HEK293T (cell line): ENCODE measurements around the gene MIB2.
"Not testable (repeated sequence)": the region's sequence is repeated elsewhere in the genome, so short reads cannot be mapped to it uniquely, and the experiment has no call there.

Experiments used
- CTCF ChIA-PET: fragments of 350-600 bp; formaldehyde crosslinking; extraction: SDS; loops from one replicate; lab custom pipeline; 2021; ENCODE audit warnings: antibody characterized with exemption, inconsistent platforms; lab: Yijun Ruan, JAX
- POLR2A ChIA-PET: fragments of 350-600 bp; formaldehyde crosslinking; extraction: SDS; loops from one replicate; lab custom pipeline; 2020; ENCODE audit warnings: antibody characterized with exemption, inconsistent platforms; lab: Yijun Ruan, JAX
- DNase-seq: peaks from one replicate; pipeline ENCODE4 v3.0.0; 2012; ENCODE audit warnings: mixed read lengths; ENCODE audit errors: extremely low spot score
- ARNT ChIP-seq: fragments of 450-650 bp; IDR thresholded peaks from 2 replicates; pipeline ENCODE4 v1.6.1; 2017; ENCODE audit warnings: mild to moderate bottlenecking
- BHLHE40 ChIP-seq: fragments of 450-650 bp; IDR thresholded peaks from 2 replicates; pipeline ENCODE4 v1.6.1; 2016; ENCODE audit warnings: mild to moderate bottlenecking, moderate library complexity, borderline replicate concordance
- CTBP1 ChIP-seq: fragments of 450-650 bp; IDR thresholded peaks from 2 replicates; pipeline ENCODE4 v1.6.1; 2016; ENCODE audit warnings: borderline replicate concordance
- ELF4 ChIP-seq: fragments of 450-650 bp; IDR thresholded peaks from 2 replicates; pipeline ENCODE4 v1.6.1; 2017; ENCODE audit warnings: antibody characterized with exemption
- FOXA1 ChIP-seq: fragments of 450-650 bp; IDR thresholded peaks from 2 replicates; pipeline ENCODE4 v1.6.1; 2016; ENCODE audit warnings: mild to moderate bottlenecking
- FOXK2 ChIP-seq: fragments of 450-650 bp; IDR thresholded peaks from 2 replicates; pipeline ENCODE4 v1.6.1; 2016; ENCODE audit warnings: mild to moderate bottlenecking
- FOXM1 ChIP-seq: fragments of 450-650 bp; IDR thresholded peaks from 2 replicates; pipeline ENCODE4 v1.6.1; 2017; ENCODE audit warnings: mild to moderate bottlenecking, borderline replicate concordance
- HDGF ChIP-seq: fragments of 450-650 bp; IDR thresholded peaks from 2 replicates; pipeline ENCODE4 v1.6.1; 2017; ENCODE audit warnings: antibody characterized with exemption, borderline replicate concordance
- L3MBTL2 ChIP-seq: fragments of 450-650 bp; conservative IDR thresholded peaks from 2 replicates; pipeline ENCODE4 v1.6.1; 2016; ENCODE audit warnings: mild to moderate bottlenecking
- LEF1 ChIP-seq: fragments of 450-650 bp; IDR thresholded peaks from 2 replicates; pipeline ENCODE4 v1.6.1; 2017; ENCODE audit warnings: mild to moderate bottlenecking, borderline replicate concordance
- NFRKB ChIP-seq: fragments of 450-650 bp; IDR thresholded peaks from 2 replicates; pipeline ENCODE4 v1.6.1; 2016; ENCODE audit warnings: mild to moderate bottlenecking, moderate library complexity
- SP1 ChIP-seq: fragments of 450-650 bp; IDR thresholded peaks from 2 replicates; pipeline ENCODE4 v1.6.1; 2017
- SUZ12 ChIP-seq: fragments of 450-650 bp; IDR thresholded peaks from 2 replicates; pipeline ENCODE4 v1.6.1; 2016; ENCODE audit warnings: mild to moderate bottlenecking
- TARDBP ChIP-seq: fragments of 450-650 bp; IDR thresholded peaks from 2 replicates; pipeline ENCODE4 v1.6.1; 2016
- ZNF384 ChIP-seq: fragments of 450-650 bp; IDR thresholded peaks from 2 replicates; pipeline ENCODE4 v1.6.1; 2016
- TF ChIP-seq, protein P1 (sequence below): fragments of 450-650 bp; IDR thresholded peaks from 2 replicates; pipeline ENCODE4 v1.6.1; 2016

MIB2 gene

DNA sequence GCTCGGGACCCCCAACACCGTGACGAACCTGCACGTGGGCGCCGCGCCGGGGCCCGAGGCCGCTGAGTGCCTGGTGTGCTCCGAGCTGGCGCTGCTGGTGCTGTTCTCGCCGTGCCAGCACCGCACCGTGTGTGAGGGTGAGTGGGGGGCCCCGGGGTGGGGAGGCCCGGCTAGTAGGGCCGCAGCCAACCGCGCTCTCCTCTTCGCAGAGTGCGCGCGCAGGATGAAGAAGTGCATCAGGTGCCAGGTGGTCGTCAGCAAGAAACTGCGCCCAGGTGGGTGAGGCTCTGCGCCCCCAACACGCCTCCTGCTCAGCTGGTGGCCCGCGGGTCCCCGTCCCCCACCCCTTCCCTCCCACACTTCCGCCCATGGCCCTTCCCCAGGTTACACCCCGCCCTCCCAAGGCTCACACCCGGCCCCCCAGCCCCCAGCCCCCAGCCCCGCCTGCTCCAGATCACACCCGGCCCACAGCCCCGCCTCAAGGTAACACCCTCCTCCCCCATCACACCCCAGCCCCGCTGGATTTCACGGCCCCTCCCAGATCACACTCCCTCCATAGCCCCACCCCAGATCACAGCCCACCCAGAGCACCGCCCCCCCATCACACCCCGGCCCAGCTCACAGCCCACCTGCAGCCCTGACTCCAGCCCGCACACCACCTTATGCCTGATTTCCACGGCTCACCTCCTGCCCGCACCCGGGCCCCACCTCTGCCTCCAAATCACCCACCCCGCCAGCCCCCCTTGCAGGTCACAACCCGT lies 14.3 kb downstream of the MIB2 start:
- POLR2A ChIA-PET, result no interaction called here
- CTCF ChIA-PET, result no interaction called here

GRCh38 chr1:1630191-1630964 lies 15.1 kb downstream of the MIB2 start:
- POLR2A ChIA-PET, result no interaction called here
- DNase-seq, result no peak
- CTCF ChIA-PET, result no interaction called here
- TF ChIP-seq FOXK2, result no peak
- TF ChIP-seq L3MBTL2, result no peak
- TF ChIP-seq ARNT, result no peak
- no peak for TF ChIP-seq LEF1
- no peak for TF ChIP-seq HDGF
- TF ChIP-seq ELF4, result no peak
- no peak for TF ChIP-seq NFRKB
- TF ChIP-seq SUZ12, result no peak
- no peak for TF ChIP-seq CTBP1
- no peak for TF ChIP-seq ZNF384
- TF ChIP-seq TARDBP, result no peak
- no peak for TF ChIP-seq BHLHE40
- TF ChIP-seq, protein P1, sequence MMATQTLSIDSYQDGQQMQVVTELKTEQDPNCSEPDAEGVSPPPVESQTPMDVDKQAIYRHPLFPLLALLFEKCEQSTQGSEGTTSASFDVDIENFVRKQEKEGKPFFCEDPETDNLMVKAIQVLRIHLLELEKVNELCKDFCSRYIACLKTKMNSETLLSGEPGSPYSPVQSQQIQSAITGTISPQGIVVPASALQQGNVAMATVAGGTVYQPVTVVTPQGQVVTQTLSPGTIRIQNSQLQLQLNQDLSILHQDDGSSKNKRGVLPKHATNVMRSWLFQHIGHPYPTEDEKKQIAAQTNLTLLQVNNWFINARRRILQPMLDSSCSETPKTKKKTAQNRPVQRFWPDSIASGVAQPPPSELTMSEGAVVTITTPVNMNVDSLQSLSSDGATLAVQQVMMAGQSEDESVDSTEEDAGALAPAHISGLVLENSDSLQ, result no peak
- TF ChIP-seq SP1, result no peak

More for the DNA sequence above, 14.3 kb downstream of the MIB2 start:
- DNase-seq, result no peak
- TF ChIP-seq FOXA1 (no peak), HDGF (no peak), SP1 (no peak), SUZ12 (no peak), TARDBP (no peak), FOXM1 (no peak), ZNF384 (no peak), ELF4 (no peak), ARNT (no peak), LEF1 (no peak), NFRKB (no peak), BHLHE40 (no peak), FOXK2 (no peak), CTBP1 (no peak)
- TF ChIP-seq, protein P1, result no peak

DNA sequence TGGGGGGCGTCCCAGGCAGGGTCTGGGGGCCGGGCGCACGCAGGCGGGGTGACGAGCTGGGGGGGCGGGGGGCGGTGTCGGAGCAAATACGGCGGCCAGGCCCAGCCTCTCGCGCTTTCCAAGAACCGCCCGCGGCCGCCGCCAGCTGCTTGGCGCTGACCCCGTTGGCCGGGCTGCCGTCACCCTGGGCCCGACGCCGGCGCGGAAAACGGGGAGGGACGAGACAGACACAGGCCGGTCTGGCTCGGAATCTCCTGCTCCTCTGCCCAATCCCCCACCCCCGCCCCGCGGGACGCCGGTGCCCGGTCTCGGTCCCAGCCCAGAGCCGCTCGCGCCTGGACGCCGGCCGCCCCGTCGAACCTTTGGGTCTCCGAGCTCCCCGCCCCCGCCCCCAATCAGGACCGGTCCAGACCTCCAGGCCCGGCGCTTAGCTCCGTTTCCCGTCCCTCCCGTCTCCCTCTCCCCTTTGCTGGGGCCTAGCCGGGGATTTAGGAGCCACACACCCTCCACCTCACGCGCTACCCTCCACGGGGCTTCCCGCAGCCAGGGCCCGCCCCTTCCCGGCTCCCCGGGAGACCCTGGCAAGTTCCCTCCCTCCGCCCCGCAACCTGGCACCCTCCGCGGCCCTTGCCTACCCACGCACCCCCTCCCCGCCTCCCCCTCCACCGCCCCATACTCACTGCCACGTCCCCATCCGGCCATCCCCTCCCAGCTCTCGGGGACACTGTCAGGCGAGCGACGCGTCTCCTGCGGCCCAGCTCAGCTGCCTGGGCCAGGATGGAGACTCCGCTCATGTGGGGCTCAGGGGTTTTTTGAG lies 15.9 kb downstream of the MIB2 start:
- DNase-seq, result no peak
- TF ChIP-seq NFRKB (no peak), FOXA1 (no peak), FOXM1 (no peak), TARDBP (no peak), SUZ12 (no peak), ELF4 (no peak), BHLHE40 (no peak), ZNF384 (no peak), LEF1 (no peak), ARNT (no peak), CTBP1 (no peak), L3MBTL2 (no peak), SP1 (no peak), HDGF (no peak), FOXK2 (no peak)
- TF ChIP-seq, protein P1, result no peak
- POLR2A ChIA-PET, result no interaction called here
- CTCF ChIA-PET, result no interaction called here

GRCh38 chr1:1631782-1632420 lies 16.6 kb downstream of the MIB2 start, which contains the start of gene MMP23B:
TSS of gene MMP23B (plus strand) at chr1:1632173. CDS start at chr1:1632219, 46 bp downstream.
- ChIA-PET CTCF (no interaction called here), POLR2A (no interaction called here)
- DNase-seq, result peak; percentile 37
- TF ChIP-seq, protein P1, result no peak
- TF ChIP-seq FOXK2 (no peak), SUZ12 (no peak), L3MBTL2 (no peak), SP1 (no peak), BHLHE40 (no peak)

GRCh38 chr1:1633409-1633808 lies 18.1 kb downstream of the MIB2 start:
- CTCF ChIA-PET, DNase-seq, POLR2A ChIA-PET: not testable (repeated sequence)

DNA sequence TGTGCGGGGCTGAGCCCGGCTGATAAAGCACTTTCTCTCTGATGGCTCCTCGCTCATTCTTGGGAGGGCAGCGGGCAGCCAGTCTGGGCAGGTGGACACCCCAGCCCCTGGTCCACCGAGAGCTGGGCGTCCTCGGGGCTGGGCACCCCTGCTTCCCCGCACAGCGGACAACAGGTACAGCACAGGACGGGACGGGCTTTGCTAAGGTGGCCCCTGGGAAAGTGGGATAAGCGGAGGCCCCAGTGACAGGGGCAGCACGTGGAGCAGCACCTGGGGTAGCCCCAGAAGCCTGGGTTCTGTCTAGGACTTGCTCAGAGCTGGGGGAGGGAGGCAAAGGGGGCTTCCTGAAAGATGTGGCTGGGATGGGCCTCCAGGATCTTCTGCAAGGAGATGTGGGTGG lies 19.3 kb downstream of the MIB2 start:
- DNase-seq, POLR2A ChIA-PET, CTCF ChIA-PET: not testable (repeated sequence)

GRCh38 chr1:1636621-1637478 lies 21.6 kb downstream of the MIB2 start:
- CTCF ChIA-PET, DNase-seq: not testable (repeated sequence)
- POLR2A ChIA-PET, result interaction anchor here (1.2 kb wide), 1 partner anchor 21 kb away, joined by 3 read pairs; the partner anchor contains the start of gene MIB2

GRCh38 chr1:1637479-1637875 lies 22.2 kb downstream of the MIB2 start:
- POLR2A ChIA-PET, CTCF ChIA-PET, DNase-seq: not testable (repeated sequence)
